22Rv1 (cell line): ENCODE measurements around the gene CPT1A.

Source experiments
- ZFX ChIP-seq: fragments of 450-650 bp; IDR thresholded peaks from 2 replicates; pipeline ENCODE4 v1.6.1; 2017; ENCODE audit warnings: antibody characterized with exemption, borderline replicate concordance
- TF ChIP-seq, protein P1 (sequence below): fragments of 450-650 bp; IDR thresholded peaks from 2 replicates; pipeline ENCODE4 v1.5.1; 2017; ENCODE audit warnings: mild to moderate bottlenecking

DNA sequence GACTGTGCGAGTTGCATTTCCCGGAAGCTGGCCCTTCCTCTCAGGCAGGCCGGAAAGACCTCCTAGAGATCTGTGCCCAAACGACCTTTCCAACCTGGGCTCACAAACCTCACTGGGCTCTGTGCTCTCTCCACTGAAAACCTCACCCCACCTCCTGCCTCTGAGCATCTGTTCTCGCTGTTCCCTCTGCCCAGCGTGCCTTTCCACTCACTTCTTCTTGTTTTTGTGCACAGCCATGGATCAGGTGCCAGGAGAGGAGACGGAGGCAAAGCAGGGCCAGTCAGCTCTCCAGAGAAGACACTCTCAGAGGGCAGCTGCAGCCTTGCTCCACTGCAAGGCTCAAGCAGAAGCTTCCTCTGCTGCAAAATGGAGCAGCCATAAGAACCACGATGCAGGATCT lies 10.9 kb upstream of the CPT1A start:
- TF ChIP-seq, protein P1, sequence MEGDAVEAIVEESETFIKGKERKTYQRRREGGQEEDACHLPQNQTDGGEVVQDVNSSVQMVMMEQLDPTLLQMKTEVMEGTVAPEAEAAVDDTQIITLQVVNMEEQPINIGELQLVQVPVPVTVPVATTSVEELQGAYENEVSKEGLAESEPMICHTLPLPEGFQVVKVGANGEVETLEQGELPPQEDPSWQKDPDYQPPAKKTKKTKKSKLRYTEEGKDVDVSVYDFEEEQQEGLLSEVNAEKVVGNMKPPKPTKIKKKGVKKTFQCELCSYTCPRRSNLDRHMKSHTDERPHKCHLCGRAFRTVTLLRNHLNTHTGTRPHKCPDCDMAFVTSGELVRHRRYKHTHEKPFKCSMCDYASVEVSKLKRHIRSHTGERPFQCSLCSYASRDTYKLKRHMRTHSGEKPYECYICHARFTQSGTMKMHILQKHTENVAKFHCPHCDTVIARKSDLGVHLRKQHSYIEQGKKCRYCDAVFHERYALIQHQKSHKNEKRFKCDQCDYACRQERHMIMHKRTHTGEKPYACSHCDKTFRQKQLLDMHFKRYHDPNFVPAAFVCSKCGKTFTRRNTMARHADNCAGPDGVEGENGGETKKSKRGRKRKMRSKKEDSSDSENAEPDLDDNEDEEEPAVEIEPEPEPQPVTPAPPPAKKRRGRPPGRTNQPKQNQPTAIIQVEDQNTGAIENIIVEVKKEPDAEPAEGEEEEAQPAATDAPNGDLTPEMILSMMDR = no peak
- TF ChIP-seq ZFX = no peak
